Neural progenitor cell (in vitro differentiated cells): ENCODE measurements around the gene TMEM53.

Experiments
- CTCF ChIP-seq: fragments of 200-600 bp; sonication (generic); IDR thresholded peaks from 2 replicates; pipeline ENCODE4 v1.5.1; 2017; ENCODE audit warnings: antibody characterized with exemption, mild to moderate bottlenecking
- EZH2 ChIP-seq: fragments of 200-600 bp; sonication (generic); IDR thresholded peaks from 2 replicates; pipeline ENCODE4 v1.6.1; 2017; ENCODE audit warnings: antibody characterized with exemption, mild to moderate bottlenecking, moderate library complexity

- TF ChIP-seq CTCF (no peak), EZH2 (no peak)
Measured at GRCh38 chr1:44632598-44632997, 41.7 kb downstream of the TMEM53 start.
